Activated gamma-delta T cell treated with Interleukin-2 at 50 U/mL for 16 hours (primary cell): ENCODE measurements around the gene GCSH.
A peak's percentile ranks its signal among the peaks of the same experiment; 100 is the strongest.

ENCODE experiments used
- DNase-seq: peaks from one replicate; pipeline ENCODE4 v3.0.0-alpha.2; 2020

The GCSH gene

GRCh38 chr16:81040131-81040530 lies 56.1 kb downstream of the GCSH start:
- no peak for DNase-seq

- no peak for DNase-seq
Measured at GRCh38 chr16:81036751-81037350, 59.3 kb downstream of the GCSH start.

GRCh38 chr16:81035975-81036750 lies 60.0 kb downstream of the GCSH start:
- DNase-seq: peak; percentile 33

- peak; percentile 87 for DNase-seq
Measured at GRCh38 chr16:81035398-81035974, 60.7 kb downstream of the GCSH start, which contains the start of gene ATMIN. ATMIN (plus strand) TSS chr16:81035842; CDS start chr16:81035871, 29 bp downstream.
